GM12878 (cell line): Measurements from ENCODE around the gene TEAD4. TPM values are rescaled to one million over a fixed set of nuclear protein-coding genes. Genes with fewer than 3 reads are reported as not detected.

ENCODE experiments used
- ATAC-seq: fragments of 200-7000 bp; cut with Tn5 transposase; 3 replicates; pipeline ENCODE4 v1.9.1; 2020; ENCODE audit warnings: mild to moderate bottlenecking, moderate library complexity
- BruUV-seq: library from RNA; stranded (reverse); fragments of 400-500 nt; replicated peaks from 2 replicates; lab custom pipeline; 2021; lab: Mats Ljungman, UMichigan
- CTCF ChIA-PET: fragments of 300-600 bp; sonication (Branson Sonifier 250); formaldehyde crosslinking; extraction: SDS; loops from one replicate; lab custom pipeline; 2021; ENCODE audit warnings: inconsistent platforms; lab: Yijun Ruan, JAX
- POLR2A ChIA-PET: fragments of 350-600 bp; formaldehyde crosslinking; extraction: SDS; loops from one replicate; lab custom pipeline; 2021; ENCODE audit warnings: inconsistent platforms; lab: Charles Lee
- RAD21 ChIA-PET: fragments of 300-600 bp; sonication (Branson Sonifier 250); formaldehyde crosslinking; loops from one replicate; lab custom pipeline; 2023; ENCODE audit warnings: antibody characterized with exemption; ENCODE audit not compliant: unreplicated experiment; lab: Charles Lee
- SMC1A ChIA-PET: fragments of 300-600 bp; sonication (Branson Sonifier 250); formaldehyde crosslinking; loops from one replicate; lab custom pipeline; 2023; ENCODE audit not compliant: unreplicated experiment, uncharacterized antibody; lab: Charles Lee
- DNase-seq: peaks from one replicate; pipeline ENCODE4 v3.0.0-alpha.2; 2011; ENCODE audit warnings: low read depth, low spot score
- FAIRE-seq: peaks from 3 replicates; lab custom pipeline; 2011; peaks lifted over from hg19 to GRCh38; lab: Jason Lieb, UNC
- H2AFZ ChIP-seq: 2 replicates; pipeline ENCODE4 v1.6.0; 2011; ENCODE audit warnings: low read depth, low read length, control low read depth; ENCODE audit not compliant: control insufficient read depth
- H3K27ac ChIP-seq: 2 replicates; pipeline ENCODE4 v1.5.1; 2011; ENCODE audit warnings: control low read depth; ENCODE audit not compliant: control insufficient read depth, insufficient read depth
- H3K27me3 ChIP-seq, 2 experiments: replicated peaks in 1 of 2; 2 replicates each; pipeline versions ENCODE4 v1.6.0 to v1.6.1; 2011; ENCODE audit warnings: low read length in 1 of 2; ENCODE audit not compliant: control insufficient read depth in 2 of 2, insufficient read depth in 2 of 2
- H3K36me3 ChIP-seq, 2 experiments: 2 replicates each; pipeline ENCODE4 v1.5.1; 2011; ENCODE audit warnings: low read length in 1 of 2; ENCODE audit not compliant: control insufficient read depth in 2 of 2, insufficient read depth in 2 of 2
- H3K4me1 ChIP-seq: 2 replicates; pipeline ENCODE4 v1.6.1; 2011; ENCODE audit warnings: mild to moderate bottlenecking, low read length, moderate library complexity, mixed read lengths; ENCODE audit not compliant: control insufficient read depth, insufficient read depth
- H3K4me2 ChIP-seq: 2 replicates; pipeline ENCODE4 v1.6.0; 2011; ENCODE audit warnings: control low read depth; ENCODE audit not compliant: control insufficient read depth, insufficient read depth
- H3K4me3 ChIP-seq: fragments of 200-600 bp; sonication (generic); 2 replicates; pipeline ENCODE4 v1.5.1; 2016
- H3K79me2 ChIP-seq: 2 replicates; pipeline ENCODE4 v1.6.0; 2011; ENCODE audit warnings: low read length; ENCODE audit not compliant: control insufficient read depth, insufficient read depth
- H3K9ac ChIP-seq: 2 replicates; pipeline ENCODE4 v1.8.0; 2011; ENCODE audit warnings: low read length, control low read depth, mixed read lengths; ENCODE audit not compliant: control insufficient read depth, insufficient read depth
- H3K9me3 ChIP-seq: replicated peaks from 3 replicates; pipeline ENCODE4 v1.5.1; 2011; ENCODE audit warnings: mild to moderate bottlenecking, low read length; ENCODE audit not compliant: control insufficient read depth, insufficient read depth
- H4K20me1 ChIP-seq: 2 replicates; pipeline ENCODE4 v1.6.0; 2011; ENCODE audit not compliant: control insufficient read depth, insufficient read depth
- BRCA1 ChIP-seq: IDR thresholded peaks from 2 replicates; pipeline ENCODE4 v1.6.1; 2011; ENCODE audit warnings: low read depth, low read length, improper control_type of control experiment
- CEBPB ChIP-seq, 2 experiments: fragments of 150-350 bp in 1 of 2; IDR thresholded peaks; 2 replicates each; pipeline ENCODE4 v1.6.1; 2012 to 2014; ENCODE audit warnings: low read depth in 2 of 2, low read length in 2 of 2, borderline replicate concordance in 1 of 2, inconsistent platforms in 1 of 2
- CHD4 ChIP-seq: fragments of 200-600 bp; sonication (generic); IDR thresholded peaks from 2 replicates; pipeline ENCODE4 v1.6.1; 2016; ENCODE audit warnings: mild to moderate bottlenecking
- GATAD2B ChIP-seq: fragments of 450-650 bp; conservative IDR thresholded peaks from 2 replicates; pipeline ENCODE4 v1.6.1; 2017; ENCODE audit warnings: low read depth, mild to moderate bottlenecking, moderate library complexity
- MTA2 ChIP-seq: fragments of 450-650 bp; IDR thresholded peaks from 2 replicates; pipeline ENCODE4 v1.6.1; 2016; ENCODE audit warnings: low read depth, mild to moderate bottlenecking, moderate library complexity
- PAX8 ChIP-seq: fragments of 450-650 bp; IDR thresholded peaks from 2 replicates; pipeline ENCODE4 v1.6.1; 2017; ENCODE audit warnings: mild to moderate bottlenecking, moderate library complexity
- POLR2AphosphoS2 ChIP-seq: IDR thresholded peaks from 2 replicates; pipeline ENCODE4 v1.6.1; 2011; ENCODE audit warnings: low read depth, mild to moderate bottlenecking, low read length, improper control_type of control experiment, moderate library complexity
- POLR2AphosphoS5 ChIP-seq: IDR thresholded peaks from 2 replicates; pipeline ENCODE4 v1.6.1; 2011; ENCODE audit warnings: mild to moderate bottlenecking, low read length, inconsistent platforms
- RCOR1 ChIP-seq: conservative IDR thresholded peaks from 2 replicates; pipeline ENCODE4 v1.6.1; 2012; ENCODE audit warnings: low read depth, low read length, improper control_type of control experiment
- SP1 ChIP-seq: IDR thresholded peaks from one replicate; pipeline ENCODE4 v1.6.1; 2011; ENCODE audit warnings: low read depth, low read length
- TCF7 ChIP-seq: IDR thresholded peaks from 2 replicates; pipeline ENCODE4 v1.6.1; 2014; ENCODE audit warnings: antibody characterized with exemption, borderline replicate concordance
- WGBS: methylation state at CpG from one replicate; pipeline ENCODE4 v1.1.6; 2016; ENCODE audit warnings: low lambda C conversion rate; ENCODE audit not compliant: insufficient replicate concordance, insufficient coverage; ENCODE audit errors: missing lambda C conversion rate; 5-methylcytosine and 5-hydroxymethylcytosine counted together
- in situ Hi-C: fragments of 300-500 bp; cut with MboI; formaldehyde crosslinking; loops from 9 replicates; pipeline ENCODE4 v1.14.3; 2018; ENCODE audit warnings: mixed read lengths
- intact Hi-C: fragments of 100-400 bp; cut with micrococcal nuclease; formaldehyde crosslinking; loops from one replicate; pipeline ENCODE4 v1.14.2; 2022; ENCODE audit not compliant: unreplicated experiment
- polyA plus RNA-seq, 11 experiments: library from polyadenylated mRNA; depleted of rRNA in 4 of 11; unstranded in 6 of 11; stranded (reverse) in 5 of 11; fragments of >200 nt; fragmentation: Nextera tagmentation in 4 of 11; fragmentation: Illumina TruSeq in 1 of 11; extraction: Ambion mirVana in 4 of 11; extraction: Trizol in 1 of 11; gene quantifications; 1 replicate in 1 of 11; 2 replicates in 10 of 11; pipeline versions ENCODE4 v1.2.1 to v1.2.3, GENCODE V29; 2011 to 2016; ENCODE audit warnings: inconsistent platforms in 2 of 11, missing spikeins in 2 of 11, low read depth in 1 of 11
- total RNA-seq, 4 experiments: library from RNA; depleted of rRNA in 3 of 4; stranded (reverse); fragments of >200 nt in 3 of 4; fragmentation: Illumina TruSeq in 1 of 4; extraction: Trizol in 1 of 4; gene quantifications; 2 replicates each; pipeline versions ENCODE4 v1.2.1 to v1.2.3, GENCODE V29; 2013 to 2021
- TF ChIP-seq, protein P1 (sequence below): fragments of 450-650 bp; IDR thresholded peaks from 2 replicates; pipeline ENCODE4 v1.6.1; 2017; ENCODE audit warnings: mild to moderate bottlenecking, moderate library complexity

The TEAD4 gene
- total and polyA plus RNA-seq, 10 of the 15 experiments (the other 5 are each of a cell fraction or from before 2014, with no cell fraction given), result 0.04 to 0.68 (median 0.31) TPM; not detected in 4

GRCh38 chr12:3015356-3015755, 56.2 kb downstream of the TEAD4 start:
- Histone ChIP-seq H4K20me1 (no peaks in the 10 kb centered on the region), H3K9me3 (no peaks in the 10 kb centered on the region), H2AFZ (no peak overlapping the region), H3K4me3 (no peak overlapping the region), H3K36me3 (no peaks in the 10 kb centered on the region), H3K79me2 (no peaks in the 10 kb centered on the region), H3K27ac (no peak overlapping the region), H3K4me2 (no peak overlapping the region), H3K4me1 (no peaks in the 10 kb centered on the region), H3K9ac (no peak overlapping the region), H3K27me3 (no peaks in the 10 kb centered on the region; a peak in 1 of 4 replicates)
- no peak for FAIRE-seq
- intact Hi-C loops (no loop called here), in situ Hi-C loops (no loop called here)
- ChIA-PET SMC1A (no interaction called here), POLR2A (no interaction called here), RAD21 (no interaction called here), CTCF (no interaction called here)
- DNase-seq, result no peak
- no peak for ATAC-seq
- BruUV-seq, result no TSS peak
- 66% methylated on average over 12 of the region's 12 CpGs for WGBS
- TF ChIP-seq MTA2 (no peak), SP1 (no peak), CHD4 (no peak), GATAD2B (no peak), POLR2AphosphoS2 (no peak), TCF7 (no peak), POLR2AphosphoS5 (no peak), BRCA1 (no peak), PAX8 (no peak)

- no peaks in the 10 kb centered on the region; a peak in 1 of 4 replicates for H3K27me3 ChIP-seq
- H3K9me3 ChIP-seq, result no peaks in the 10 kb centered on the region
- SMC1A ChIA-PET, result no interaction called here
- no peak overlapping the region for H3K4me3 ChIP-seq
- BruUV-seq, result no TSS peak
- no peak overlapping the region for H3K4me2 ChIP-seq
- H3K36me3 ChIP-seq, result no peaks in the 10 kb centered on the region
- WGBS, result 37% methylated on average over 8 of the region's 8 CpGs
- TF ChIP-seq RCOR1, result no peak
- no peak for TF ChIP-seq CEBPB (IDR thresholded peaks at IDR 0.05; ENCODE audit: borderline replicate concordance in 1 of 2, low read depth in 2 of 2, low read length in 2 of 2)
- TF ChIP-seq, protein P1, sequence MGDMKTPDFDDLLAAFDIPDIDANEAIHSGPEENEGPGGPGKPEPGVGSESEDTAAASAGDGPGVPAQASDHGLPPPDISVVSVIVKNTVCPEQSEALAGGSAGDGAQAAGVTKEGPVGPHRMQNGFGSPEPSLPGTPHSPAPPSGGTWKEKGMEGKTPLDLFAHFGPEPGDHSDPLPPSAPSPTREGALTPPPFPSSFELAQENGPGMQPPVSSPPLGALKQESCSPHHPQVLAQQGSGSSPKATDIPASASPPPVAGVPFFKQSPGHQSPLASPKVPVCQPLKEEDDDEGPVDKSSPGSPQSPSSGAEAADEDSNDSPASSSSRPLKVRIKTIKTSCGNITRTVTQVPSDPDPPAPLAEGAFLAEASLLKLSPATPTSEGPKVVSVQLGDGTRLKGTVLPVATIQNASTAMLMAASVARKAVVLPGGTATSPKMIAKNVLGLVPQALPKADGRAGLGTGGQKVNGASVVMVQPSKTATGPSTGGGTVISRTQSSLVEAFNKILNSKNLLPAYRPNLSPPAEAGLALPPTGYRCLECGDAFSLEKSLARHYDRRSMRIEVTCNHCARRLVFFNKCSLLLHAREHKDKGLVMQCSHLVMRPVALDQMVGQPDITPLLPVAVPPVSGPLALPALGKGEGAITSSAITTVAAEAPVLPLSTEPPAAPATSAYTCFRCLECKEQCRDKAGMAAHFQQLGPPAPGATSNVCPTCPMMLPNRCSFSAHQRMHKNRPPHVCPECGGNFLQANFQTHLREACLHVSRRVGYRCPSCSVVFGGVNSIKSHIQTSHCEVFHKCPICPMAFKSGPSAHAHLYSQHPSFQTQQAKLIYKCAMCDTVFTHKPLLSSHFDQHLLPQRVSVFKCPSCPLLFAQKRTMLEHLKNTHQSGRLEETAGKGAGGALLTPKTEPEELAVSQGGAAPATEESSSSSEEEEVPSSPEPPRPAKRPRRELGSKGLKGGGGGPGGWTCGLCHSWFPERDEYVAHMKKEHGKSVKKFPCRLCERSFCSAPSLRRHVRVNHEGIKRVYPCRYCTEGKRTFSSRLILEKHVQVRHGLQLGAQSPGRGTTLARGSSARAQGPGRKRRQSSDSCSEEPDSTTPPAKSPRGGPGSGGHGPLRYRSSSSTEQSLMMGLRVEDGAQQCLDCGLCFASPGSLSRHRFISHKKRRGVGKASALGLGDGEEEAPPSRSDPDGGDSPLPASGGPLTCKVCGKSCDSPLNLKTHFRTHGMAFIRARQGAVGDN, result no peak
- no peak for FAIRE-seq
- POLR2A ChIA-PET, result no interaction called here
- DNase-seq, result no peak
- CTCF ChIA-PET, result interaction anchor here (0.8 kb wide), 1 partner anchor 158 kb away, joined by 3 read pairs; no protein-coding TSS in a partner anchor
- H3K79me2 ChIP-seq, result no peaks in the 10 kb centered on the region
- RAD21 ChIA-PET, result no interaction called here
- H4K20me1 ChIP-seq, result no peaks in the 10 kb centered on the region
- H3K27ac ChIP-seq, result no peak overlapping the region
- no peak overlapping the region for H3K9ac ChIP-seq
- no peak overlapping the region for H2AFZ ChIP-seq
- no peak for ATAC-seq
- in situ Hi-C loops, result no loop called here
- intact Hi-C loops, result no loop called here
- H3K4me1 ChIP-seq, result no peaks in the 10 kb centered on the region
Observed at GRCh38 chr12:3016191-3016590, 57.0 kb downstream of the TEAD4 start.
